Measurements from ENCODE around the gene CAPN3.

Gene CAPN3

GRCh38 chr15:42338500-42338899 lies 20.8 kb upstream of the CAPN3 start:
- no peak for ATAC-seq (replicated peaks; ENCODE audit: extremely low read depth, poor library complexity, severe bottlenecking)
- H3K4me3 Mint-ChIP-seq, result no peak overlapping the region
- H3K4me1 Mint-ChIP-seq, result no peaks in the 10 kb centered on the region
- no peaks in the 10 kb centered on the region for H3K27me3 Mint-ChIP-seq
- no peak for DNase-seq (ENCODE audit: low spot score in 2 of 2)
- H3K27ac Mint-ChIP-seq (ENCODE audit: low read depth), result no peak overlapping the region
- H3K36me3 Mint-ChIP-seq (ENCODE audit: insufficient read depth), result peaks cover 8% of the 10 kb centered on the region
- H3K9me3 Mint-ChIP-seq, result peaks cover 11% of the 10 kb centered on the region

- H3K4me1 Mint-ChIP-seq, result no peaks in the 10 kb centered on the region
- H3K4me3 Mint-ChIP-seq, result no peak overlapping the region
- H3K9me3 Mint-ChIP-seq, result no peaks in the 10 kb centered on the region
- DNase-seq (ENCODE audit: low spot score in 2 of 2) (no peak), ATAC-seq (replicated peaks; ENCODE audit: extremely low read depth, poor library complexity, severe bottlenecking) (no peak)
- no peaks in the 10 kb centered on the region for H3K27me3 Mint-ChIP-seq
- peaks cover 8% of the 10 kb centered on the region for H3K36me3 Mint-ChIP-seq (ENCODE audit: insufficient read depth)
- H3K27ac Mint-ChIP-seq (ENCODE audit: low read depth), result no peak overlapping the region
Measured at GRCh38 chr15:42343596-42344232, 15.6 kb upstream of the CAPN3 start.

DNA sequence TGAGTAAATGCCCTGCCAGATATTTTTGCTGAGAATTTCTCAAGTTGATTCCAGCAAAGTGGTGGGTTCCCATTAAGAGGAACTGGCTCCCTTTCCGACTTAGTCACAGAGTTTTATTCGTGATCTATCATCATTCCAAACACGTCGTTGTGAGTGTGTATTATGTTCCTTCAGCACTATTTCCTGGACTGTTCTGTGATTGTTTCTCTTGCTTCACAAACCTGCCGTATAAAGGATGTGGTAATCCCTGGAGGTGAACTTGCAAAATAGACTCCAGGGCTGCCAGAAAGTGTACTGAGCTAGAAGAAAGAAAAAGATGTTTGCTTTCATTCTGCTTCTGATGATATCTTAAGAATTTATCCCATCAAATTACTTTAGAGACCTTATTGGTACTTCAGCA lies 14.5 kb upstream of the CAPN3 start:
- Mint-ChIP-seq H3K27ac (ENCODE audit: low read depth) (peak overlapping the region; percentile 4), H3K27me3 (no peaks in the 10 kb centered on the region), H3K4me1 (no peaks in the 10 kb centered on the region), H3K9me3 (no peaks in the 10 kb centered on the region), H3K4me3 (no peak overlapping the region), H3K36me3 (ENCODE audit: insufficient read depth) (peaks cover 9% of the 10 kb centered on the region)
- ATAC-seq (replicated peaks; ENCODE audit: extremely low read depth, poor library complexity, severe bottlenecking) (no peak), DNase-seq (ENCODE audit: low spot score in 2 of 2) (no peak)

DNA sequence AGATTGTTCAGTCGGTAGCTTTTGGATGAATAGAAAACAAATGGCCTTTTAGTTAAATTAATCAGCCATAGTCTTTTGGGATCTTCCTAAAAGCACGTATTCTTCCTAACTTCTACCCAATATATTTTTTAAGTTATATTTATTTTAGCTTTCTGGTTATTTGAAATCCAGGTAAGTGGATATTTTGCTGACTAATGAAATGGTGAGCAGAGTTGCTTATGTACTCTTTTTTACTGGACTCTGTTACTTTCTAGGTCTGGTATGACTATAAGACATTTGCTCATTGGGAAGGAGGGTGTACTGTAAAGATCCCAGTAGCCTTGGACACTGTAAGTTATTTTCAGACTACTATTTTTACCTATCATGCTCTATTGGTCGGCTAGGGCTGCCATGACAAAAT lies 13.8 kb upstream of the CAPN3 start:
- H3K9me3 Mint-ChIP-seq, result no peaks in the 10 kb centered on the region
- H3K36me3 Mint-ChIP-seq (ENCODE audit: insufficient read depth), result peaks cover 11% of the 10 kb centered on the region
- DNase-seq (ENCODE audit: low spot score in 2 of 2) (no peak), ATAC-seq (replicated peaks; ENCODE audit: extremely low read depth, poor library complexity, severe bottlenecking) (no peak)
- peak overlapping the region; percentile 4 for H3K27ac Mint-ChIP-seq (ENCODE audit: low read depth)
- H3K4me3 Mint-ChIP-seq, result no peak overlapping the region
- no peaks in the 10 kb centered on the region for H3K27me3 Mint-ChIP-seq
- H3K4me1 Mint-ChIP-seq, result no peaks in the 10 kb centered on the region

DNA sequence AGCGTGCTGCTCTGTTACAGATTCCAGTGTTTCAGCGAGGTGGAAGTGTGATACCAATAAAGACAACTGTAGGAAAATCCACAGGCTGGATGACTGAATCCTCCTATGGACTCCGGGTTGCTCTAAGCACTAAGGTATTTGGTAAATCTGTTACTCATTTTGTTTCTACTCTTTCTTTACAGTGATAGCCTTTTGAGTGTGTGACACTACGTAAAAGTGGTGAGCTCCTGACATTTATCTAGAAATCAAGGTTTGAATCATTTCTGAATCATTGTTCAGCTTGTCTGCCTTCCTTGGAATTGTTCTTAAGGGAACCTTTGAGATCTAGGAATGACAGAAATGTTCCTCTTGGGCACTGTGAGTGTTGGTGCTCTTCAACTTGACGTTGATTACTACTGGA lies 11.2 kb upstream of the CAPN3 start:
- no peaks in the 10 kb centered on the region for H3K9me3 Mint-ChIP-seq
- no peak overlapping the region for H3K4me3 Mint-ChIP-seq
- no peak for ATAC-seq (replicated peaks; ENCODE audit: extremely low read depth, poor library complexity, severe bottlenecking)
- DNase-seq (ENCODE audit: low spot score in 2 of 2), result no peak
- H3K4me1 Mint-ChIP-seq, result no peaks in the 10 kb centered on the region
- H3K27ac Mint-ChIP-seq (ENCODE audit: low read depth), result no peak overlapping the region
- H3K27me3 Mint-ChIP-seq, result no peaks in the 10 kb centered on the region
- H3K36me3 Mint-ChIP-seq (ENCODE audit: insufficient read depth), result peaks cover 25% of the 10 kb centered on the region

DNA sequence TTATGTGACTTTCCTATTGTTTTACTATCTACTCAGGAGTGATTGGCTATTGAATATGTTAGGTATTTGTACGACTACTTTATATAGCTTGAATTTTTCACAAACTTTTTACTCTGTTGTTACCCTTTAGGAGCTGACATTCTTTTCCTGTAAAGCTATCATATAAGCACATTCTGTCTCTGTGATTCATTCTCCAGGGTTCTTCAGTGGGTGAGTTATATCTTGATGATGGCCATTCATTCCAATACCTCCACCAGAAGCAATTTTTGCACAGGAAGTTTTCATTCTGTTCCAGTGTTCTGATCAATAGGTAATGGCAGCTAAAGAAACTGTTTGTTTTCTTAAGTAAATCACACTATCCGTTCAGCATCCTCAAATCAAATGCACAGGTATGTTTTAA lies 10.1 kb upstream of the CAPN3 start:
- Mint-ChIP-seq H3K27me3 (no peaks in the 10 kb centered on the region), H3K4me3 (no peak overlapping the region), H3K4me1 (no peaks in the 10 kb centered on the region), H3K27ac (ENCODE audit: low read depth) (no peak overlapping the region), H3K9me3 (no peaks in the 10 kb centered on the region), H3K36me3 (ENCODE audit: insufficient read depth) (peaks cover 23% of the 10 kb centered on the region)
- no peak for ATAC-seq (replicated peaks; ENCODE audit: extremely low read depth, poor library complexity, severe bottlenecking)
- no peak for DNase-seq (ENCODE audit: low spot score in 2 of 2)

DNA sequence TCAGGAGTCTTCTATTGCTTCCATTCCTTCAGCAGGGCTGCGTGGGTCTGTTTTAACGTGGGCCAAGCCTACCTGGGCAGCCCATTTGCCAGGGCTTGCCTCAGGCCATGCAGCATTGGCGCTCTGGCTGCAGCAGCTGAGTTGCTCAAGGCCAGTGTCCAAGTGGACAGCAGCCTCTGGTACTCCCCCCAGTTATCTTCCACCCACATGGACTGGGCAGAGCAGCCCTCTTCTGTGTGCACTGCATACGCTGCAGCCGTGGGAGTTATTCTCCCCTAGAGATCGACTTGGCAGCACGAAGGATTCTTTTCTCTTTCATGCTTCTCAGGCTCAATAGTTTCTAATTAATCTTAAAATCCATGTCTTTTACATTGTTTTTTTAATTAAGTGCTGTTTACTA lies 6.9 kb upstream of the CAPN3 start:
- H3K27me3 Mint-ChIP-seq, result no peaks in the 10 kb centered on the region
- H3K4me1 Mint-ChIP-seq, result no peaks in the 10 kb centered on the region
- H3K4me3 Mint-ChIP-seq, result no peak overlapping the region
- no peak overlapping the region for H3K27ac Mint-ChIP-seq (ENCODE audit: low read depth)
- peaks cover 23% of the 10 kb centered on the region for H3K36me3 Mint-ChIP-seq (ENCODE audit: insufficient read depth)
- ATAC-seq (replicated peaks; ENCODE audit: extremely low read depth, poor library complexity, severe bottlenecking) (no peak), DNase-seq (ENCODE audit: low spot score in 2 of 2) (no peak)
- no peaks in the 10 kb centered on the region for H3K9me3 Mint-ChIP-seq

- no peak for ATAC-seq (replicated peaks; ENCODE audit: extremely low read depth, poor library complexity, severe bottlenecking)
- DNase-seq (ENCODE audit: low spot score in 2 of 2), result no peak
- no peak overlapping the region for H3K27ac Mint-ChIP-seq (ENCODE audit: low read depth)
- H3K4me3 Mint-ChIP-seq, result no peak overlapping the region
- no peaks in the 10 kb centered on the region for H3K4me1 Mint-ChIP-seq
- no peaks in the 10 kb centered on the region for H3K9me3 Mint-ChIP-seq
- peaks cover 21% of the 10 kb centered on the region for H3K36me3 Mint-ChIP-seq (ENCODE audit: insufficient read depth)
- H3K27me3 Mint-ChIP-seq, result no peaks in the 10 kb centered on the region
Measured at GRCh38 chr15:42353061-42353460, 6.2 kb upstream of the CAPN3 start.

DNA sequence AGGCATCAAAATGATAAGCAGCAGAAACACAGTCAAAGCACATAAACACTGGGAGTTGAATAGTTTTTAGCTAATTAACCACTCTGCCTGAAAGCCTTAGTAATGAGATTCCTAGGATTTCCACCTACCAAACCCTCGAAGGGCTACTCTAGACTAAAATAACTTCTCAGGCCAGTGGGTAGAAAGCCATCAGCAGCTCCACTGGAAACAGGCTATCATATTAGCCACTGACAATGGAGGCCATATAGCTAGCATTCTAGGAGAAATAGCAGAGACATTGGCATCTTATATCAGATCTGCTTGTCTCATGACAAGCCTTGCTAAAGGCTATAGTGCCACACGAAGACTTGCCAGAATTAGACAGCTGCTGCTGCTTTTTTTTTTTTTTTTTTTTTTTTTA lies 4.5 kb upstream of the CAPN3 start:
- Mint-ChIP-seq H3K27me3 (no peaks in the 10 kb centered on the region), H3K36me3 (ENCODE audit: insufficient read depth) (peaks cover 19% of the 10 kb centered on the region), H3K27ac (ENCODE audit: low read depth) (no peak overlapping the region), H3K4me3 (no peak overlapping the region), H3K4me1 (no peaks in the 10 kb centered on the region), H3K9me3 (no peaks in the 10 kb centered on the region)
- ATAC-seq (replicated peaks; ENCODE audit: extremely low read depth, poor library complexity, severe bottlenecking) (no peak), DNase-seq (ENCODE audit: low spot score in 2 of 2) (no peak)

GRCh38 chr15:42355291-42355690 lies 4.0 kb upstream of the CAPN3 start:
- no peaks in the 10 kb centered on the region for H3K9me3 Mint-ChIP-seq
- no peak overlapping the region for H3K27ac Mint-ChIP-seq (ENCODE audit: low read depth)
- no peaks in the 10 kb centered on the region for H3K4me1 Mint-ChIP-seq
- H3K4me3 Mint-ChIP-seq, result no peak overlapping the region
- H3K27me3 Mint-ChIP-seq, result no peaks in the 10 kb centered on the region
- H3K36me3 Mint-ChIP-seq (ENCODE audit: insufficient read depth), result peaks cover 19% of the 10 kb centered on the region
- DNase-seq (ENCODE audit: low spot score in 2 of 2) (no peak), ATAC-seq (replicated peaks; ENCODE audit: extremely low read depth, poor library complexity, severe bottlenecking) (no peak)

DNA sequence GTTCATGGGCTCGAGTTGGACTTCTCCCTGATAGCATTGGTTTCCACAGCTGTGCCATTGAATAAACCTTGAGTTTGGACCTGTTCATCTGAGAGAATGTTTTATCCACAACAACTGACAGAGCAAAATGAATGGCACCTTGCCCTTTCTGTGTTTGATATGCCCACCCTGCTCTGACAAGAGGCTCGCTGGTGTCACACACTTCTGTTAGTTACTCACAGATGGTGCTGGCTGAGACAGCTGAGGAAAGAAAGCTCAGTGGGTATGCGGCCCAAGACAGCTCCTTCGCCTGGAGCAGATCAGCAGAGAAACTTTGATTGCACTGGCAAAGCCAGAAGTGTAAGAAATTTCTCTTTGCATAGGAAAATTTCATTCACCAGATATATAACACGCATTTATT lies 2.5 kb upstream of the CAPN3 start:
- no peaks in the 10 kb centered on the region for H3K9me3 Mint-ChIP-seq
- ATAC-seq (replicated peaks; ENCODE audit: extremely low read depth, poor library complexity, severe bottlenecking) (no peak), DNase-seq (ENCODE audit: low spot score in 2 of 2) (no peak)
- no peak overlapping the region for H3K4me3 Mint-ChIP-seq
- H3K27me3 Mint-ChIP-seq, result no peaks in the 10 kb centered on the region
- no peaks in the 10 kb centered on the region for H3K4me1 Mint-ChIP-seq
- H3K36me3 Mint-ChIP-seq (ENCODE audit: insufficient read depth), result peaks cover 12% of the 10 kb centered on the region
- H3K27ac Mint-ChIP-seq (ENCODE audit: low read depth), result no peak overlapping the region

DNA sequence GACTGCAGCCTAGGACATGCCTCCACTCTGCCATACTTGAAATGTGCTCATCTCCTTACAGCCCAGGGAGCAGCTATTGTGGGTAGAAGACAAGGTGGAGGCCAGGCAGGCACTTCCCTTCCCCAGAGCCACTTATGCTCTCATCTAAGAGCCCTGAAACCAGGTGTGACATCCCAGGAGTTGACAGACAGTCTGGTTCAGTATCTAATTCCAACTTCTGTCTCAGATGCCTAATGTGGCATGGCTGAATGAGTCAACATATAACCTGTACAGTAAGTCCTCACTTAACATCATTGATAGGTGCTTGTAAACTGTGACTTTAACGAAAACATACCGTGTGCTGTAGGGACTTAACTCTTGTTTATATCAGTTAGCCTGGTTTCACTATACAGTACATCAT lies 1.2 kb upstream of the CAPN3 start:
- H3K36me3 Mint-ChIP-seq (ENCODE audit: insufficient read depth), result peaks cover 5% of the 10 kb centered on the region
- H3K4me3 Mint-ChIP-seq, result no peak overlapping the region
- ATAC-seq (replicated peaks; ENCODE audit: extremely low read depth, poor library complexity, severe bottlenecking) (no peak), DNase-seq (ENCODE audit: low spot score in 2 of 2) (no peak)
- H3K4me1 Mint-ChIP-seq, result no peaks in the 10 kb centered on the region
- H3K27ac Mint-ChIP-seq (ENCODE audit: low read depth), result no peak overlapping the region
- H3K9me3 Mint-ChIP-seq, result no peaks in the 10 kb centered on the region
- no peaks in the 10 kb centered on the region for H3K27me3 Mint-ChIP-seq

- Mint-ChIP-seq H3K27me3 (no peaks in the 10 kb centered on the region), H3K4me3 (no peak overlapping the region), H3K4me1 (no peaks in the 10 kb centered on the region), H3K27ac (ENCODE audit: low read depth) (no peak overlapping the region), H3K9me3 (no peaks in the 10 kb centered on the region), H3K36me3 (ENCODE audit: insufficient read depth) (peaks cover 3% of the 10 kb centered on the region)
- DNase-seq (ENCODE audit: low spot score in 2 of 2) (no peak), ATAC-seq (replicated peaks; ENCODE audit: extremely low read depth, poor library complexity, severe bottlenecking) (no peak)
Measured at GRCh38 chr15:42359985-42360384, 684 bp downstream of the CAPN3 start.

All from central memory CD8-positive, alpha-beta T cell (primary cell).